H9 (cell line): ENCODE results near the gene ACACB. TPM values are rescaled to one million over a fixed set of nuclear protein-coding genes. Genes with fewer than 3 reads are reported as not detected.

Experiments
- DNase-seq: peaks from one replicate; pipeline ENCODE4 v3.0.0-alpha.2; 2017
- H2AFZ ChIP-seq: one replicate; pipeline ENCODE4 v1.6.1; 2013; ENCODE audit warnings: mild to moderate bottlenecking, low read length, control low read depth, moderate library complexity
- H2AK5ac ChIP-seq: 2 replicates; pipeline ENCODE4 v1.6.1; 2013; ENCODE audit warnings: low read length, control low read depth, mixed read lengths; ENCODE audit not compliant: insufficient read length
- H2BK120ac ChIP-seq: one replicate; pipeline ENCODE4 v1.6.1; 2013; ENCODE audit warnings: low read depth, mild to moderate bottlenecking, low read length, control low read depth, inconsistent platforms; ENCODE audit not compliant: poor library complexity, severe bottlenecking
- H2BK12ac ChIP-seq: 2 replicates; pipeline ENCODE4 v1.6.1; 2013; ENCODE audit warnings: low read length, control low read depth, mixed read lengths, low read depth; ENCODE audit not compliant: insufficient read length
- H2BK15ac ChIP-seq: 2 replicates; pipeline ENCODE4 v1.6.1; 2013; ENCODE audit warnings: low read depth, low read length, control low read depth
- H2BK20ac ChIP-seq: one replicate; pipeline ENCODE4 v1.6.1; 2013; ENCODE audit warnings: low read depth, mild to moderate bottlenecking, low read length, control low read depth, inconsistent platforms; ENCODE audit not compliant: poor library complexity, severe bottlenecking
- H2BK5ac ChIP-seq: 2 replicates; pipeline ENCODE4 v1.6.1; 2013; ENCODE audit warnings: low read length, control low read depth, mixed read lengths; ENCODE audit not compliant: insufficient read length
- H3K14ac ChIP-seq: 2 replicates; pipeline ENCODE4 v1.6.1; 2013; ENCODE audit warnings: low read length, control low read depth; ENCODE audit not compliant: insufficient read depth
- H3K18ac ChIP-seq: 2 replicates; pipeline ENCODE4 v1.6.1; 2013; ENCODE audit warnings: low read depth, mild to moderate bottlenecking, mixed read lengths, low read length, control low read depth; ENCODE audit not compliant: insufficient read length
- H3K23ac ChIP-seq: 2 replicates; pipeline ENCODE4 v1.6.1; 2013; ENCODE audit warnings: low read length, control low read depth, mixed read lengths, low read depth; ENCODE audit not compliant: insufficient read length
- H3K23me2 ChIP-seq: 2 replicates; pipeline ENCODE4 v1.6.1; 2013; ENCODE audit warnings: low read depth, mild to moderate bottlenecking, mixed read lengths, low read length, control low read depth; ENCODE audit not compliant: insufficient read length, poor library complexity, severe bottlenecking
- H3K27ac ChIP-seq: 2 replicates; pipeline ENCODE4 v1.5.1; 2013; ENCODE audit warnings: low read length, control low read depth, mixed read lengths, low read depth; ENCODE audit not compliant: insufficient read length
- H3K27me3 ChIP-seq: 2 replicates; pipeline ENCODE4 v1.6.1; 2013; ENCODE audit warnings: low read length, control low read depth, inconsistent platforms; ENCODE audit not compliant: insufficient read depth
- H3K4ac ChIP-seq: 2 replicates; pipeline ENCODE4 v1.6.1; 2013; ENCODE audit warnings: low read depth, mild to moderate bottlenecking, control low read depth, inconsistent platforms, low read length, moderate library complexity
- H3K4me1 ChIP-seq: 2 replicates; pipeline ENCODE4 v1.6.1; 2013; ENCODE audit warnings: low read length, control low read depth, inconsistent platforms; ENCODE audit not compliant: insufficient read depth
- H3K4me2 ChIP-seq: 2 replicates; pipeline ENCODE4 v1.6.1; 2013; ENCODE audit warnings: low read length, control low read depth, mixed read lengths; ENCODE audit not compliant: insufficient read length, insufficient read depth
- H3K56ac ChIP-seq: 2 replicates; pipeline ENCODE4 v1.6.1; 2013; ENCODE audit warnings: low read depth, mild to moderate bottlenecking, mixed read lengths, low read length, control low read depth; ENCODE audit not compliant: insufficient read length
- H3K79me1 ChIP-seq: 2 replicates; pipeline ENCODE4 v1.6.1; 2013; ENCODE audit warnings: low read depth, mild to moderate bottlenecking, moderate library complexity, low read length, control low read depth, inconsistent platforms; ENCODE audit not compliant: insufficient read depth, poor library complexity, severe bottlenecking
- H3K79me2 ChIP-seq: 2 replicates; pipeline ENCODE4 v1.6.1; 2013; ENCODE audit warnings: low read length, control low read depth, inconsistent platforms; ENCODE audit not compliant: insufficient read depth
- H3K9ac ChIP-seq: 2 replicates; pipeline ENCODE4 v1.6.1; 2013; ENCODE audit warnings: low read length, control low read depth, mixed read lengths; ENCODE audit not compliant: insufficient read length; ENCODE audit errors: extremely low read depth
- H3K9me3 ChIP-seq: one replicate; pipeline ENCODE4 v1.6.1; 2013; ENCODE audit warnings: low read depth, low read length, inconsistent platforms; ENCODE audit not compliant: control insufficient read depth
- H3T11ph ChIP-seq: one replicate; pipeline ENCODE4 v1.6.1; 2013; ENCODE audit warnings: mild to moderate bottlenecking, low read length, control low read depth, inconsistent platforms
- H4K20me1 ChIP-seq: one replicate; pipeline ENCODE4 v1.6.1; 2013; ENCODE audit not compliant: control insufficient read depth, insufficient read length, insufficient read depth
- H4K5ac ChIP-seq: 2 replicates; pipeline ENCODE4 v1.6.1; 2013; ENCODE audit warnings: low read depth, mild to moderate bottlenecking, mixed read lengths, low read length, control low read depth; ENCODE audit not compliant: insufficient read length
- H4K8ac ChIP-seq: replicated peaks from 2 replicates; pipeline ENCODE4 v1.6.1; 2013; ENCODE audit warnings: low read length, control low read depth, mixed read lengths, low read depth; ENCODE audit not compliant: insufficient read length
- H4K91ac ChIP-seq: 2 replicates; pipeline ENCODE4 v1.6.1; 2013; ENCODE audit warnings: low read depth, mild to moderate bottlenecking, moderate library complexity, mixed read lengths, low read length, control low read depth; ENCODE audit not compliant: insufficient read length
- H3K27ac Mint-ChIP-seq, 3 experiments: 2 replicates in 2 of 3; 3 replicates in 1 of 3; pipeline ENCODE4 v1.8.0; 2020 to 2021; ENCODE audit warnings: mixed read lengths in 3 of 3, mild to moderate bottlenecking in 1 of 3, moderate library complexity in 1 of 3
- H3K27me3 Mint-ChIP-seq: 2 replicates; pipeline ENCODE4 v1.8.0; 2021; ENCODE audit warnings: low read depth, mild to moderate bottlenecking, moderate library complexity, mixed read lengths
- H3K36me3 Mint-ChIP-seq, 3 experiments: 2 replicates in 2 of 3; 3 replicates in 1 of 3; pipeline ENCODE4 v1.8.0; 2020 to 2021; ENCODE audit warnings: low read depth in 3 of 3, mixed read lengths in 3 of 3; ENCODE audit not compliant: insufficient read depth in 1 of 3
- H3K4me1 Mint-ChIP-seq, 2 experiments: 2 replicates each; pipeline ENCODE4 v1.8.0; 2020; ENCODE audit warnings: mixed read lengths in 2 of 2
- H3K4me3 Mint-ChIP-seq, 2 experiments: 2 replicates in 1 of 2; 3 replicates in 1 of 2; pipeline ENCODE4 v1.8.0; 2020 to 2021; ENCODE audit warnings: mild to moderate bottlenecking in 2 of 2, mixed read lengths in 2 of 2, moderate library complexity in 1 of 2
- H3K9me3 Mint-ChIP-seq, 2 experiments: 2 replicates in 1 of 2; 3 replicates in 1 of 2; pipeline ENCODE4 v1.8.0; 2020; ENCODE audit warnings: mild to moderate bottlenecking in 2 of 2, mixed read lengths in 2 of 2, moderate library complexity in 1 of 2
- CTCF ChIP-seq: fragments of 200-600 bp; sonication (generic); conservative IDR thresholded peaks from 3 replicates; pipeline ENCODE4 v1.8.0; 2021; ENCODE audit warnings: antibody characterized with exemption, mild to moderate bottlenecking
- WGBS: extraction: QIAGEN DNeasy Blood & Tissue Kit; methylation state at CpG from one replicate; pipeline ENCODE4 v1.1.7; 2013; ENCODE audit warnings: missing lambda C conversion rate, low lambda C conversion rate, mixed read lengths; ENCODE audit not compliant: insufficient read length; ENCODE audit errors: extremely low coverage; 5-methylcytosine and 5-hydroxymethylcytosine counted together
- total RNA-seq: library from RNA; stranded (reverse); gene quantifications from 2 replicates; pipeline ENCODE4 v1.2.1, GENCODE V29; 2021

Gene ACACB
- total RNA-seq, 1 experiment from 2014 or later = 14.2 TPM

- H3K4me2 ChIP-seq = no peak overlapping the region
- no peak overlapping the region for H3K27ac ChIP-seq
- no peak overlapping the region for H2BK12ac ChIP-seq
- H4K8ac ChIP-seq = no peak overlapping the region
- H3K79me2 ChIP-seq = no peaks in the 10 kb centered on the region
- no peak overlapping the region for H3T11ph ChIP-seq
- peaks cover 7 to 10% of the 10 kb centered on the region in 2 experiments; a peak in 3 of 4 replicates for H3K4me1 Mint-ChIP-seq
- no peaks in the 10 kb centered on the region for H3K27me3 Mint-ChIP-seq
- H3K4me1 ChIP-seq = peaks cover 6% of the 10 kb centered on the region
- H3K27me3 ChIP-seq = no peaks in the 10 kb centered on the region
- no peaks in the 10 kb centered on the region for H3K9me3 ChIP-seq
- DNase-seq = no peak
- no peak overlapping the region for H2AFZ ChIP-seq
- no peak overlapping the region for H4K91ac ChIP-seq
- no peak overlapping the region for H4K5ac ChIP-seq
- no peak overlapping the region for H2BK5ac ChIP-seq
- no peak overlapping the region for H3K27ac Mint-ChIP-seq
- no peak for TF ChIP-seq CTCF
- H3K79me1 ChIP-seq = no peaks in the 10 kb centered on the region
- H3K56ac ChIP-seq = no peak overlapping the region
- no peak overlapping the region for H3K18ac ChIP-seq
- H3K4ac ChIP-seq = no peak overlapping the region
- no peak overlapping the region for H3K23ac ChIP-seq
- no peak overlapping the region for H3K4me3 Mint-ChIP-seq
- H3K14ac ChIP-seq = no peak overlapping the region; the same call in 1 of the 2 replicates
- H3K9me3 Mint-ChIP-seq = no peaks in the 10 kb centered on the region
- H3K36me3 Mint-ChIP-seq = no peaks in the 10 kb centered on the region
- H2BK15ac ChIP-seq = no peak overlapping the region
- no peak overlapping the region for H2BK20ac ChIP-seq
- H2BK120ac ChIP-seq = no peak overlapping the region
- no peaks in the 10 kb centered on the region for H3K23me2 ChIP-seq
- no peak overlapping the region for H2AK5ac ChIP-seq
- H4K20me1 ChIP-seq = no peaks in the 10 kb centered on the region
- H3K9ac ChIP-seq = no peak overlapping the region
- no CpG with 5 or more reads among the region's 3 CpGs for WGBS
Measured at GRCh38 chr12:109121346-109121880, 5.0 kb downstream of the ACACB start.
